NB4 (cell line): ENCODE measurements around the gene ITGAX.
"Not testable (repeated sequence)": the region's sequence is repeated elsewhere in the genome, so short reads cannot be mapped to it uniquely, and the experiment has no call there.

ENCODE experiments used
- MYC ChIP-seq: IDR thresholded peaks from 2 replicates; pipeline ENCODE4 v1.6.1; 2011; ENCODE audit warnings: low read depth, low read length
- POLR2A ChIP-seq: IDR thresholded peaks from 2 replicates; pipeline ENCODE4 v1.6.1; 2011; ENCODE audit warnings: mild to moderate bottlenecking; ENCODE audit not compliant: insufficient read length; ENCODE audit errors: extremely low read depth
- TF ChIP-seq, protein P1 (sequence below): IDR thresholded peaks from one replicate; pipeline ENCODE4 v1.5.1; 2012; ENCODE audit warnings: low read depth, low read length
- TF ChIP-seq, protein P2 (sequence below): IDR thresholded peaks from 2 replicates; pipeline ENCODE4 v1.6.1; 2011; ENCODE audit warnings: low read depth, low read length

DNA sequence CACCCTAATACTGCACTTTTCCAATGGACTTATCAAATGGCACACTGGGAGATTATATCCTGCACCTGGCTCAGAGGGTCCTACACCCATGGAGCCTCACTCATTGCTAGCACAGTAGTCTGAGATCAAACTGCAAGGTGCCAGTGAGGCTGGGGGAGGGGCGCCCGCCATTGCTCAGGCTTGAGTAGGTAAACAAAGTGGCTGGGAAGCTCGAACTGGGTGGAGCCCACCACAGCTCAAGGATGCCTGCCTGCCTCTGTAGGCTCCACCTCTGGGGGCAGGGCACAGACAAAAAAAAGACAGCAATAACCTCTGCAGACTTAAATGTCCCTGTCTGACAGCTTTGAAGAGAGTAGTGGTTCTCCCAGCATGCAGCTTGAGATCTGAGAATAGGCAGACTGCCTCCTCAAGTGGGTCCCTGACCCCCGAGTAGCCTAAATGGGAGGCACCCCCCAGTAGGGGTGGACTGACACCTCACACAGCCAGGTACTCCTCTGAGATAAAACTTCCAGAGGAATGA lies 16.8 kb upstream of the ITGAX start:
- TF ChIP-seq, protein P1, sequence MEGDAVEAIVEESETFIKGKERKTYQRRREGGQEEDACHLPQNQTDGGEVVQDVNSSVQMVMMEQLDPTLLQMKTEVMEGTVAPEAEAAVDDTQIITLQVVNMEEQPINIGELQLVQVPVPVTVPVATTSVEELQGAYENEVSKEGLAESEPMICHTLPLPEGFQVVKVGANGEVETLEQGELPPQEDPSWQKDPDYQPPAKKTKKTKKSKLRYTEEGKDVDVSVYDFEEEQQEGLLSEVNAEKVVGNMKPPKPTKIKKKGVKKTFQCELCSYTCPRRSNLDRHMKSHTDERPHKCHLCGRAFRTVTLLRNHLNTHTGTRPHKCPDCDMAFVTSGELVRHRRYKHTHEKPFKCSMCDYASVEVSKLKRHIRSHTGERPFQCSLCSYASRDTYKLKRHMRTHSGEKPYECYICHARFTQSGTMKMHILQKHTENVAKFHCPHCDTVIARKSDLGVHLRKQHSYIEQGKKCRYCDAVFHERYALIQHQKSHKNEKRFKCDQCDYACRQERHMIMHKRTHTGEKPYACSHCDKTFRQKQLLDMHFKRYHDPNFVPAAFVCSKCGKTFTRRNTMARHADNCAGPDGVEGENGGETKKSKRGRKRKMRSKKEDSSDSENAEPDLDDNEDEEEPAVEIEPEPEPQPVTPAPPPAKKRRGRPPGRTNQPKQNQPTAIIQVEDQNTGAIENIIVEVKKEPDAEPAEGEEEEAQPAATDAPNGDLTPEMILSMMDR: not testable (repeated sequence)
- TF ChIP-seq POLR2A, MYC: not testable (repeated sequence)
- TF ChIP-seq, protein P2, sequence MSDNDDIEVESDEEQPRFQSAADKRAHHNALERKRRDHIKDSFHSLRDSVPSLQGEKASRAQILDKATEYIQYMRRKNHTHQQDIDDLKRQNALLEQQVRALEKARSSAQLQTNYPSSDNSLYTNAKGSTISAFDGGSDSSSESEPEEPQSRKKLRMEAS: not testable (repeated sequence)
